Urothelium cell line (cell line): Measurements from ENCODE around the gene ELP4.

Source experiments
- DNase-seq: peaks from one replicate; pipeline ENCODE4 v3.0.0; 2011; ENCODE audit warnings: low spot score, mixed read lengths
- FAIRE-seq: peaks from 2 replicates; lab custom pipeline; 2011; peaks lifted over from hg19 to GRCh38; lab: Jason Lieb, UNC

Gene ELP4

DNA sequence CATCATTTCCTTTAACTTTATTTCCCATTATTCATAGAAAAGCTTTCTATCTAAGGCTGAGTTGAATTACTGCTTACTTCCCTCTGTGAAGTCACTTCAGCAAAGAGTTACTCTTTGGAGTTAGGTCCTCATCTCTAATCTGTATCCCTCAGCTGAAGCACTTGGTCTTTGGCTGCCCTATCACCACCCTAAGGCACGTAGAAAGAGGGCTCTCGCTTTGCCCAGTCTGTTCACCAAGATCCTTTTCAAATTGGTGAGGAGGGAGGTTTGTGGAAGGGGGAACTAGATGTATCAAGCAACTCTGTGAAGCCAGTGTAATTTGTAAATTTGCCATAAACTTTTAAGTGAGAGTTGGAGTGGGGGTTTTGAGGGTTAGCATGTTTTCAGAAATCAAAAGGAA, 258.1 kb downstream of the ELP4 start:
- DNase-seq, result no peak

DNA sequence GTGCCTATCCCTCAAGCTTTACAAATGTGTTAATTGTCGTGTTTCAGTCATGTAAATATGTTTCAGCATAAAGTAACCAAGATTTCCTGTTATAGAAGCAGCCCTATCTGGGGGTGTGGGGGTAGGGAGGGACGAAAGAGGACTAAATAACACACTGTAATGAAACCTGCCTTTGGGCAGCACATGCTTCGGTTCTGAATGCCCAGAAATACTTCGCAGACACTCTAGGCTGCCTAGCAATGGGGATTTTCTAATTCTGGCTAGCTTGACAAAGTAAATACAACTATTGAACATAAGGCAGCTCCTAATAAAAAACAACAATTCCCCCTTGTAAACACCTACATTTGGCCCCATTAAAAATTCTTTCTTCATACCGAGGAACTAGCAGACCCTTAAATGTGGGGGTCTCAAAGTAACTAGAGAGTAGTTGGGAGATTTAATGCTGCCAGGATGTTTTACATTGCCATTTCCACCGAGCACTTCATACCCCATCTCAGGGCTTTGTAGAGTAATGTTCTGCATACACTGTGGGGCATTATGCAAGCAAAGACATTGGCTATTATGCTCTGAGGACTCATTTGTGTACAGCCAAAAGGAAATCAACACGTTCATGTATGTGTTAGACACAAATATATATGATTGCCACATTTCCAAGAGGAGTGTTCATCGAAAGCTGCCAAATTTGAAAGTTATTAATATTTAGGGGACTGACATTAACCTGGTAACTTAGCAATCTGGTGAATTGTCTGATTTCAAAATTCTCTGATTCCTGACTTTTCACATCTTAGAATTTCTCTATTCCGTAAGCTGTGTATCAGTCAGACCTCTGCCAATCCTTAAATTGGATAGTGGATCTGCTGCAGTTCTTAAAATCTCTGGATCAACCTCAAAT, 259.4 kb downstream of the ELP4 start:
- DNase-seq (no peak), FAIRE-seq (no peak)

More for the DNA sequence above, 258.1 kb downstream of the ELP4 start:
- no peak for FAIRE-seq

DNA sequence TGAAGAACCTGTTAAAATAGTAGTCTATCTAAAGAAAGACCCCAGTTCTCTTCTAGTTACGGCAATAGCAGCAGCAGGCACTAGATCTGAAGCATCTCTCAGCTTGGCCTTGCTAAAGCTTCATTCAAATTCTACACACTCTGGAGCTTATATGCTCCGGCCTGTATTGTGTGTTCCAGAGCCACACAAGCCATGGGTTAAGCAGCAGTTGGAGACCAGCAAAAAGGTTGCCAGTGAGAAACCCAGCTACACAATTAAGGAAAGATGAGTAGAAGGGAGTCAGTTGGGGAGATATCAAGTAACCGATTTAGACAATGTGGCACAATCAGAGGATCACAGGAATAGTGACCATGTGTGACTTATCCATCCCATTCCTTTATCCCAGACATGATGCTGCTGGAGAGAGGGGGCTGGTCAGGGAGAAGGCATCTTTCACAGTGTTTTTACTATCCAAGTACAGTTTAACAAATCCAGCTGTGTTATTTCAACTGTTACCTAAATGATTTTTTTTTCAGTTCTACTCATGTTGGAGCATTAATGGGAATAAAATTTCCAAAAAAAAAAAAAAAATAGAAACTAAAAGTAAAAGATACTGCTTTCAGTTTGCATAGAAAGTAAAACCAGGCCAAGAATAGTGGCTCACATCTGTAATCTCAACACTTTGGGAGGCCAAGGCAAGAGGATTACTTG, 260.6 kb downstream of the ELP4 start:
- no peak for FAIRE-seq

DNA sequence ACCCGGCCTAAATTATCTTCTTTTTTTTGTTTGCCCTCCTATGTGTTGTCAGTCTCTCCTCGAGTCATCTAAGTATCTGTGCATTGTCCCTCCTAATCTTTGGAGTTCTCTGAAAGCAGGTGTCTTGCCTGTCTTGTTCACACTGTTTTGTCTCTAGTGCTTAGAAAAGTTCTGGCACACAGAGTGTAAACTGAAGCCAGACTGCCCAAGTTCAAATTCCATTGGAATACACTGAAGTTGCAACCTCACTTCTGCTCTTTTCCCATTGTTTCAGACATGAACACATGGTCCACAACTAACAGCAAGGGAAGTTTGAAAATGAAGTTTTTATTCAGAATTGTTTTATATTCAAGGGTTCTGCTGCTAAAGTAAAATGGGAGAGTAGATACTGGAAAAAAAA, 262.8 kb downstream of the ELP4 start:
- FAIRE-seq (no peak), DNase-seq (no peak)

More for the DNA sequence above, 260.6 kb downstream of the ELP4 start:
- no peak for DNase-seq

DNA sequence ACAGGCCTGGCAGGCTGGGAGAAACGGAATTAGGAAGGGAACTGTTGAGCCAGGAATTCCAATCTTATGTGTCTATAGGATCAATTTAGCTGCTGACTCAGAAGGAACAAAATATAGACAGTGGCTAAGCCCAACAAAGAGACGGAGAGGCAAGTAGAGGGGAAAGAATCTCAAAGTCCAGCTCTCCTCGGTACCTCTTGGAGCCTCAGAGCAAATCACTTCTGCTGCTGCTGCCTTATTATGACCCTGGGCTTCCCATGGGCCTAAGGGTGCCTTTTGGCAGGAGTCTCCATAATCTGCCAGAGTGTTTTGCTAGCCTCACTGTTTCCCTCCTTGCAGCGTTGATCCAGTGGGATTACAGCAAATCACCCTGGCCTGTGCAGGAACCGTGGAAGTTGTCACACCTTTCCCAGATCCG, 269.8 kb downstream of the ELP4 start:
- DNase-seq (peak; percentile 32), FAIRE-seq (no peak)

DNA sequence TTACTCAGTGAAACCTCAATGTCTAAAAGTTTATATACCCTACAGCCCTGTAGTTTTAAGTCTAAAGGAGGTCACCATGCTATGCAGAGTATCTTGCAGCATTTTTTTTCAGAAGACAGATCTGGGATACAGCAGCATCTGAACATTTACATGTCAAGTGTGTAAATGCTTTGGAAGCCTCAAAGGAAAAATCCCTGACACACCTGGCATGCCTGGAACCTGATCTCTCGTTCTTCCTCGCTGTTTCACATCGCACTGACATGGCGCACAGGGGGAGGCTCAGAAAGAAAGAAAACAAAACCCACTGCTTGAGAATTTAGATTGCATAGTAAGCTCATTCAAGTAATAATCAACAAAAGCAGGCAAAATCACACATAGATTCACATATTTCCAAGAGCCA, 270.5 kb downstream of the ELP4 start:
- FAIRE-seq, result no peak
- no peak for DNase-seq

DNA sequence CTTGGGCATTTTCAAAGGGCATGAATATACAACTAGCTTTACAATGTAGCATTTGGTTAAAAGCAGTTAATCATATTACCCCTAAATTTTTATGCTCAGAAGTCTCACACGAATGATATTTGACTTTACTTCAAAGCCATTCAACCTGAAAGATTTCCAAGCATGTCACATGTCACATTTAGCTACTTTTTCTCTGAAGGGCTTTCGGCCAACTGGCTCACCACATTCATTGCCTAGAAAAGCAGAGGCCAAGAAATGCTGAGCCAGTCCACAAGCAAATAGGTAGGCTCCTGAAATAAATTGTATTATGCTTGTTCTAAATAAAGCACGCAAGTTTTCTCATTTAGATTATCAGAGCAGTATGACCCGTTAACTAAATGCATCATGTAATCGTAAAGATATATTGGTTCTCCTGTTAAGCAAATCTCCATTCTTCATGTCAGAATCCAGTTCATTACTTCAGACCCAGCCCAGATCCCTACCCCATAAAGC, 271.0 kb downstream of the ELP4 start:
- FAIRE-seq (no peak), DNase-seq (no peak)

DNA sequence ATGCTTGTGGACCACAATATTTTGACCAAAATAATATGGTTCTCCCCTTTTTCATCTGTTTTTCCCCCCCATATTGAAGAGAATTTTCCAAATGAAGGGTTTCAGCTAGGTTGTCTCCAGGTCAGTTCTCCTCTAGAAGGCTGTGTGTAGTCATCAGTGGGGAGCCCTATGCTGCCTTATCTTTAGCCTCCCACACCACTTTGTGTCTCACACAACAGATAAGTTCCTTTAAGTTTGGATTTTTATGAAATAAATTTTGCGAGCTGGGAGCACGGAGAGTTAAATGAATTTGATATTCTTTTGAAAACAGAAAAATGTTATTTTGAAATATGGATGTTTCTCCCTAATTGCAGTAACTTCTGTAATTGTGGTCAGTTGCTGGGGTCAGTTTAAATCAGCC, 272.7 kb downstream of the ELP4 start:
- FAIRE-seq, result no peak

DNA sequence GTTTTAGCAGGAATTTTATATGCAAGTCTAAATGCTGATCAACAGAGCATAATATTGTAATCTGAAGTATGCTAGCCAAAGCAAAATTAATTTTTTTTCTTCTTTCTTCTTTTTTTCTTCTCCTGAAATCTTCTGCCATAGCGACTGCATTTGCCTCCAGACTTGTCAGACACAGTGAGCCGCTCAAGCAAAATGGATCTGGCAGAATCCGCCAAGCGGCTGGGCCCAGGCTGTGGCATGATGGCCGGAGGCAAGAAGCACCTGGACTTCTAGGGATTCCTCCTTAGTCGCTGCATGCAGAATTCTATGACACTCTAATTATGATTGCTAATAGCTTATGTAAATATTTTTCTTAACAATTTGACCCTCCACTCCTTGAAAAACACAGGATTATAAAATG, 273.7 kb downstream of the ELP4 start:
- DNase-seq (no peak), FAIRE-seq (no peak)

More for the DNA sequence above, 272.7 kb downstream of the ELP4 start:
- DNase-seq, result no peak

DNA sequence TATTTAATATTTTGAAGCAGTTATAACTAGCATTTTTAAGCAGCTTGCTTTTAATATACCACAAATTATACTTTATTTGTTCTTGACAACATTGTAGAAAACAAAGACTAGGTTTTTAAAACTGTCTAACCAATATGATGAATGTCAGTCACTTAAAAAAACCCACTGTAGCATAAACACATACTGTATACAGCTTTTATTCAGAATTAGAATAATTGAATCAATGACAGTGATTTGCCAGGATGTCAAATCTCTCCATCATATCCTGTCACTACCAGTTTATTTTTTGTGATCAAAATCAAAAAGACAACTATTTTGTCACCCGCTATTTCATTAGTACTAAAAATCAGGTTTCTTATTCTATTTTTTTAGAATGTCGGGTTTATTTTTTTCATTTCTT, 275.0 kb downstream of the ELP4 start:
- FAIRE-seq (no peak), DNase-seq (no peak)

DNA sequence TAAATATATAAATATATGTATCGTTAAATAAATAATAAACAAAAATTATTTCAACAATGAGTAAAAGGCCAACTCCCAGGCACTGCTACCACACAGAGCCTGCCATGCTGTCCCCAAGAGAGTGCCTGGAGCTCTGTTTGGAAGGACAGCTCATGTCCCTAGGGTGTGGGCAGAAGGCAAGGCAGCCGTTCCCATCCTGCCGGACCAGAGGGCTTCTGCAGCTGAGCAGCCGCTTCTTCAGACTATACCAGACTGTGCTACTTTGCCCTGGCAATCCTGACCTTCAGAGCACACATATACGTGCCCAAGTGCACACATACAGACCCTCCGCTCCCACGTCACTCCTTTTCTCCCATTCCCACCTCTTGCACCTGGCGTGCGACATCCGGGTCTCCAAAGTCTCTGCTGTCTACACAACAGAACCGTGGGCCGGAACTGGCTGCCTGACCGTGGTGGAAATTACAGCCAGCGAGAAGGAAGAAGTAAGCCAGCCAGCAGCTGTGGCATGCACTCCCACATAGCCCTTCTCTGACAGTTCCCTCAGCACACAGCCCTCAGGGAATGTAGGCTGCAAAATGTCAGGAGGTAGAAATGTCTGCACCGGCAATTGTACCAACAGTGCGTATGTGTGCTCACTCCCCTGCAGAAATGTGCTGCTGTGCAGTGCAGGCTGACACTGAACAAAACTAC, 277.6 kb downstream of the ELP4 start:
- no peak for FAIRE-seq

DNA sequence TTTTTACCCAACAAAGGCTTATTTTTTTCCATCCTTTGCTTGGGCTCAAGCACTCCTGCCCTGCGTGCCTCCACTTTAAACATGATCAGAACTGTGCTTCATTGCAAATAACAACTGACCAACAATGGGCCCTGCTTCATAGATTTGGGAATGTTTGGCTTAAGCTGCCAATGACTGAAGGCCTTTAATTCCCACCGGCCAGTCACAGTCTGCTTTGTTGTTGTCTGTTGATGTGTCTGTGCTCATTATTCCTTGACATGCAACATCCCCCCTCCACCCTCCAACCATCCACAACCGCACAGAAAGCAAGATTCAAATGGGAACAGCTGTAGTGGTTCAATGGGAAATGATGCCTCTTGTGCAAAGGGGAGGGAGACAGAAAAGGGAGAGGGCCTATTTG, 278.5 kb downstream of the ELP4 start:
- FAIRE-seq, result no peak

More for the DNA sequence above, 277.6 kb downstream of the ELP4 start:
- no peak for DNase-seq

DNA sequence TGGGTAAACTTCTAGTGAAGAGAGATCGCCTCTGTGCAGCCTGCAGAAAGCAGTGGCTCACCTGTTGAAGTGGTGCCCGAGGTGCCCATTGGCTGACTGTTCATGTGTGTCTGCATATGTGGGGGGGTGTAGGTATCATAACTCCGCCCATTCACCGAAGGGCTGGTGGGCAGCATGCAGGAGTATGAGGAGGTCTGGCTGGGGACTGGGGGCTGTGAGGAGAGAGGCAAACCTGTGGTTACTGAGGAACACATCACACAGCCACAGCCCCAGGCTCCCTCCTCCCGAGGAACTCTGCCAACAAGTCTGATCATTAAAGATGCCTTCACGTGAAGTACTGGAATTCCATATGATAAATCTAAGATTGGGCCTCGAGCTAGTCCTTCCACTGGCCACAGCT, 281.1 kb downstream of the ELP4 start:
- no peak for DNase-seq
- FAIRE-seq, result no peak

More for the DNA sequence above, 278.5 kb downstream of the ELP4 start:
- no peak for DNase-seq

DNA sequence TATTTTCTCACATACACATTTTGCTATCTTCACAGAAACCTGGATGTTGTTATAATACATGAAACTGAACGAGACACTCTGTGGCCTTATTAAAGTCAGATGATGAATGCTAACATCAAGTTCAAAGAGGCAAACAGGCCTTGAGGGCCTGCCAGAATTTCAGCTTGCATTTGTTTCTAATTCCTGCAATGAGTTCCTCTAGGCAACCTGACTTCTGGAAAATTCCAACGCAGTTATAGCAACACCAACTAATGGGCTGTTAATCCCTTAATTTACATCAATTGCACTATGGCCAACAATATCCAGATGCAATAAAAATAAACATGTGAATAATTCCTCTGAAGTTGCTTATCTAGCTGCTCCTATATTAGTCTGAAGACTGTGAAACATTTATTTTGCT, 282.5 kb downstream of the ELP4 start:
- FAIRE-seq, result no peak
- DNase-seq, result no peak

DNA sequence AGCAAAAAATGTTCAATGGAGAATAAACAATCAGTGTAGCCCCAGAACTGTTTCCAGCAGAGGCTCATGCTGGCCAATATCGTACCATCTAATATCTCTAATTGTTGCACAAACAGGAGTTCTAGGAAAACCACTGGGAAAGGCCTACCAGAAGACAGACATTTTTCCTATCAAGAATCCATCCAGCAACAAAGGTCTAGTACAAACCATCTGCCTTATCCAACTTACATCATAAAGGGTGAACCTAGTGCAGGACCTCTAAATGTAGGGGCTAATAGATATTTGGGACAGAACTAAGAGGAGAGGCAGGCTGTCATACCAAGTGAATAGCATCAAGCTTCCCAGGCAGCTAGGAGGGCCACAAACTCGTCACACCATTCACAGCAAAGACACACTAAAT, 282.9 kb downstream of the ELP4 start:
- FAIRE-seq, result no peak
- no peak for DNase-seq

DNA sequence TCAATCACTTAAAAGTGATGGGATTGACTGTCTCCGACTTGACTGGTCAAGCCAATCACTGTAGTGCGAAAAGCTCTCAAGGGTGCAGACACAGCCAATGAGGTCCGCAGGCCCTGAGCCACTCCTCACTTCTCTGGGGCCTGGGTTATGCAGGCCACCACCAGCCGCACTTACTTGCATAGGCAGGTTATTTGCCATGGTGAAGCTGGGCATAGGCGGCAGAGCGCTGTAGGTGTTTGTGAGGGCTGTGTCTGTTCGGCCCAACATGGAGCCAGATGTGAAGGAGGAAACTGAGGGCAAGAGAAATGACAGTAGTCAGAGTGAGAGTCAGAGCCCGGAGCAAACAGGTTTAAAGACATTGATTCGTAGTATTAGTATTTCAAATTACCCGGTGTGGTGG, 283.7 kb downstream of the ELP4 start:
- DNase-seq, result no peak
- no peak for FAIRE-seq

DNA sequence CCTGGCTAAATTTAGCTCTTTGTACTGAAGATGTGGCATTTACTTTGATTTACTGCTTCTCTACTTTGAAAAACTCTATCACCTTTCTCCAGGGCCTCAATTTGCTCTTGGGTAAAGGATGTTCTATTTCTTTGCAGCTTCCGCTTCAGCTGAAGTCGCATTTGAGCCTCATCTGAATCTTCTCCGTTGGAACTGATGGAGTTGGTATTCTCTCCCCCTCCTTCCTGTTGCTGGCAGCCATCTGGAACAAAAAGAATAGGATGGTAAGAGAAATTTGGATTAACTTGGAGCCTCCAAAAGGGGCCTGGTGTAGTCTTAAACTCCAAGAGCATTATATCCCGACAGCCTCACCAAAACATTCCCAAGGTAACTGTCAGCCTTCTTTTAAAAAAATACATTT, 285.0 kb downstream of the ELP4 start:
- DNase-seq, result no peak
- no peak for FAIRE-seq

DNA sequence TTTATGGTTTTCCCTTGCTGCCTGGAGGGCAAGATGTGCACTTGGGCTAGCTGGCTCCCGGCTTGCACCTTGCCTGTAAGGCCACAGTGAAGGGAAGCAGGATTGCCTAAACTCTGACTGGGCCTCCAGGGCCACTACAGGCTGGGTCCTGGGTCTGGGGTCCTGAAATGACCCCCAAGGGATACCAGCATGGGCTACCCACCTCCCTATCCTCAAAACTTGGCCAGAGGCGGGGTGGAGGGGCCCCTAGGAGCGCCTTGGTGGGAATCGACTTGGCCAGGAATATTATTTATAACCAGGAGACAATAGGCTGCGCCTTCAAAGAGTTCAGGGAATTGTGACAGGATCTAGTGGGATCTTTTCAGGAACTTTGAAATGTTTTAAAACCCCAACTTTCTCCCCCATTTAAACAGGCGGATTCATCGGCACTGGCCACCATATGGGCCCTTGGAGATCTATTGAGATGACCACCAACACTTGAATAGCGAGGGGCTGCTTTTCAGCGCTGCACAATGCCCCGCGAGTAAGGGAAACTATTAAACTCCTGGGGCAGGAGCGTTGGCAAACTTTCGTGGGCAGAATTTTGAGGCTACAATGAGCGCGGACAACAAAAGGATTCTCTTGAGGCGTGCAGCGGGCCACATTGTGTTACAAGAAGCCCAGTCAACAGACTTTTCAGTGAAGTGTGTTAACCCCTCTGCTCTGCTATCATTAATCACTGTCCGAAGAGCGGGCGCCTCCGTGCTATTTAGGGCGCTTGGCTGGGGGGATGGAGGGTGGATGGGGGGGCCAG, 286.3 kb downstream of the ELP4 start:
- FAIRE-seq, result no peak
- no peak for DNase-seq

DNA sequence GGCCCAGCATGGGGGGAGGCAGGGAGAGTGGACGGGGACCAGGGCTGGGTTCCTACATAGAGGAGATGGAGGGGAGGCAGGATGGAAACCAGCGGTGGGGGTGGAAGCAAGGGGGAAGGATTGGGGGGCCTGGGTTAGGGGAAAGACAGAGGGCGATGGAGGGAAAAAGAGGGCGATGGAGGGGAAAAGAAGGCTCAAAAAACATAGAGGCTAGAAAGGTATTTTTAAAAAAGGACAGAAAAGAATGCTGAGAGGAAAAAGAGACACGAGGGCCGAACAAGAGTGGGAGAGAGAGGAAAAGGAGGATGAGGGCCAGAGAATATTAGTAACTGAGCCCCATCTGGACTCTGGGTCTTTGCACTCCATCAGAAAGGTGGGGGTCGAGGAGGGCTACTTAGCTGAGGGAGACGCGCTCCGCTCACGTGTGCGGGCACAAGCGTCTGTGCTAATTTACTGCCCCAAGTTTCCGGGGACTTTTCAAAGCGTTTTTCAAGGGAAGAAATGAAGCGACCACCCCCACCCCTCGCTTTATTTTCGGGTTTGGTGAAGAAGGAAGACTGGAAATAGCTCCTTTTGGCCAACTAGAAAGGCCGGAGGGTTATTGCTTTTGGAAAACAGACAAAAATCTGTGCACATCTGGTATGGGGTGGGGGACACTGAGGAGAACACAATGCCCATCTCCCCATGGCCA, 287.1 kb downstream of the ELP4 start:
- DNase-seq (no peak), FAIRE-seq (no peak)
